Measurements from ENCODE around the gene IQCK.
"Not testable (repeated sequence)": the region's sequence is repeated elsewhere in the genome, so short reads cannot be mapped to it uniquely, and the experiment has no call there.

Gene IQCK

GRCh38 chr16:19717741-19718623 is at the start of gene IQCK, which contains the start of gene KNOP1:
Gene IQCK, plus strand, starts transcription at chr16:19718271. Its CDS starts 36 bp downstream, at chr16:19718307.
Gene KNOP1, minus strand, starts transcription at chr16:19718227. Its CDS starts 3,192 bp downstream, at chr16:19715035.
- DNase-seq (ENCODE audit: low spot score) = peak; percentile 96

- DNase-seq (ENCODE audit: low spot score) = no peak
Measured at GRCh38 chr16:19672378-19672777, 45.7 kb upstream of the IQCK start.

GRCh38 chr16:19674485-19674884 is 43.6 kb upstream of the IQCK start:
- no peak for DNase-seq (ENCODE audit: low spot score)

GRCh38 chr16:19677402-19677801 is 40.7 kb upstream of the IQCK start:
- no peak for DNase-seq (ENCODE audit: low spot score)

GRCh38 chr16:19678804-19679203 is 39.3 kb upstream of the IQCK start:
- no peak for DNase-seq (ENCODE audit: low spot score)

- DNase-seq (ENCODE audit: low spot score) = not testable (repeated sequence)
Measured at GRCh38 chr16:19679281-19679680, 38.8 kb upstream of the IQCK start.

GRCh38 chr16:19680881-19681340 is 37.2 kb upstream of the IQCK start:
- DNase-seq (ENCODE audit: low spot score) = no peak

- no peak for DNase-seq (ENCODE audit: low spot score)
Measured at GRCh38 chr16:19681637-19682036, 36.4 kb upstream of the IQCK start.

- no peak for DNase-seq (ENCODE audit: low spot score)
Measured at GRCh38 chr16:19683453-19684236, 34.4 kb upstream of the IQCK start.

GRCh38 chr16:19685176-19685575 is 32.9 kb upstream of the IQCK start:
- DNase-seq (ENCODE audit: low spot score) = no peak

GRCh38 chr16:19687279-19687678 is 30.8 kb upstream of the IQCK start:
- no peak for DNase-seq (ENCODE audit: low spot score)

GRCh38 chr16:19688396-19689024 is 29.6 kb upstream of the IQCK start:
- no peak for DNase-seq (ENCODE audit: low spot score)

GRCh38 chr16:19689342-19689741 is 28.7 kb upstream of the IQCK start:
- DNase-seq (ENCODE audit: low spot score) = no peak

- no peak for DNase-seq (ENCODE audit: low spot score)
Measured at GRCh38 chr16:19690196-19690595, 27.9 kb upstream of the IQCK start.

- no peak for DNase-seq (ENCODE audit: low spot score)
Measured at GRCh38 chr16:19691161-19691711, 26.8 kb upstream of the IQCK start.

GRCh38 chr16:19694989-19695388 is 23.1 kb upstream of the IQCK start:
- DNase-seq (ENCODE audit: low spot score) = no peak

GRCh38 chr16:19696328-19696727 is 21.7 kb upstream of the IQCK start:
- DNase-seq (ENCODE audit: low spot score) = peak; percentile 88

GRCh38 chr16:19696961-19697360 is 21.1 kb upstream of the IQCK start:
- no peak for DNase-seq (ENCODE audit: low spot score)

GRCh38 chr16:19697756-19698318 is 20.2 kb upstream of the IQCK start:
- no peak for DNase-seq (ENCODE audit: low spot score)

- no peak for DNase-seq (ENCODE audit: low spot score)
Measured at GRCh38 chr16:19698480-19699465, 19.3 kb upstream of the IQCK start.
